HepG2 (cell line): Measurements from ENCODE around the gene MACROD2. TPM values are rescaled to one million over a fixed set of nuclear protein-coding genes. Genes with fewer than 3 reads are reported as not detected.

Source experiments
- E2F1 ChIP-seq: sonication (generic); formaldehyde crosslinking; IDR thresholded peaks from 2 replicates; pipeline ENCODE4 v1.5.0; 2020; ENCODE audit warnings: missing genetic modification reagents
- ERF ChIP-seq: IDR thresholded peaks from 2 replicates; pipeline ENCODE4 v1.6.1; 2018; ENCODE audit warnings: missing biosample characterization, missing genetic modification reagents
- IKZF4 ChIP-seq: sonication (generic); formaldehyde crosslinking; IDR thresholded peaks from 2 replicates; pipeline ENCODE4 v1.5.1; 2020; ENCODE audit warnings: borderline replicate concordance, mild to moderate bottlenecking, low read depth, missing genetic modification reagents; ENCODE audit errors: not compliant biosample characterization
- KDM6A ChIP-seq: IDR thresholded peaks from 2 replicates; pipeline ENCODE4 v1.6.1; 2016; ENCODE audit warnings: low read depth
- POLR2G ChIP-seq: fragments of 200-400 bp; formaldehyde crosslinking; IDR thresholded peaks from 2 replicates; pipeline ENCODE4 v1.6.1; 2018; ENCODE audit warnings: mild to moderate bottlenecking, low read depth, low read length, moderate library complexity
- REPIN1 ChIP-seq: sonication (generic); formaldehyde crosslinking; IDR thresholded peaks from 2 replicates; pipeline ENCODE4 v1.8.0; 2022; ENCODE audit warnings: missing genetic modification reagents, low read depth, mild to moderate bottlenecking, borderline replicate concordance
- RNF219 ChIP-seq: sonication (generic); formaldehyde crosslinking; IDR thresholded peaks from 2 replicates; pipeline ENCODE4 v1.5.0; 2020; ENCODE audit warnings: mild to moderate bottlenecking, missing genetic modification reagents
- SETDB1 ChIP-seq: sonication (generic); formaldehyde crosslinking; IDR thresholded peaks from 2 replicates; pipeline ENCODE4 v1.5.1; 2020; ENCODE audit warnings: missing genetic modification reagents, mild to moderate bottlenecking, borderline replicate concordance
- SP140L ChIP-seq: sonication (generic); formaldehyde crosslinking; IDR thresholded peaks from 2 replicates; pipeline ENCODE4 v1.4.0; 2020; ENCODE audit warnings: missing genetic modification reagents, borderline replicate concordance
- STAT5B ChIP-seq: sonication (generic); formaldehyde crosslinking; IDR thresholded peaks from 2 replicates; pipeline ENCODE4 v1.4.0; 2020; ENCODE audit warnings: missing genetic modification reagents
- ZBTB38 ChIP-seq: sonication (generic); formaldehyde crosslinking; IDR thresholded peaks from 2 replicates; pipeline ENCODE4 v1.5.1; 2020; ENCODE audit warnings: mild to moderate bottlenecking, missing genetic modification reagents
- ZNF230 ChIP-seq: sonication (generic); formaldehyde crosslinking; IDR thresholded peaks from 2 replicates; pipeline ENCODE4 v1.4.0; 2020; ENCODE audit warnings: mild to moderate bottlenecking, missing genetic modification reagents
- ZNF556 ChIP-seq: sonication (generic); formaldehyde crosslinking; IDR thresholded peaks from 2 replicates; pipeline ENCODE4 v1.4.0; 2020; ENCODE audit warnings: mild to moderate bottlenecking, missing genetic modification reagents, borderline replicate concordance
- ZNF670 ChIP-seq: sonication (generic); formaldehyde crosslinking; IDR thresholded peaks from 2 replicates; pipeline ENCODE4 v1.8.0; 2022; ENCODE audit warnings: mild to moderate bottlenecking, missing genetic modification reagents, borderline replicate concordance
- ZNF672 ChIP-seq: sonication (generic); formaldehyde crosslinking; IDR thresholded peaks from 2 replicates; pipeline ENCODE4 v1.8.1; 2022; ENCODE audit warnings: missing genetic modification reagents
- ZNF761 ChIP-seq: sonication (generic); formaldehyde crosslinking; conservative IDR thresholded peaks from 2 replicates; pipeline ENCODE4 v1.4.0; 2020; ENCODE audit warnings: mild to moderate bottlenecking, missing genetic modification reagents
- polyA plus RNA-seq, 8 experiments: library from polyadenylated mRNA; depleted of rRNA in 3 of 8; stranded (reverse) in 7 of 8; unstranded in 1 of 8; fragments of >200 nt; fragmentation: Illumina TruSeq in 4 of 8; extraction: Trizol in 4 of 8; gene quantifications; 2 replicates each; pipeline versions ENCODE4 v1.2.1 to v1.2.3, GENCODE V29; 2011 to 2016; ENCODE audit warnings: low read depth in 4 of 8, missing spikeins in 1 of 8, mixed read lengths in 1 of 8; ENCODE audit not compliant: insufficient read depth in 1 of 8
- total RNA-seq, 5 experiments: library from RNA; depleted of rRNA; stranded (reverse); fragments of >200 nt; fragmentation: Illumina TruSeq; extraction: Trizol; gene quantifications; 2 replicates each; pipeline ENCODE4 v1.2.3, GENCODE V29; 2016; ENCODE audit warnings: low read depth in 1 of 5
- TF ChIP-seq, protein P1 (sequence below): sonication (generic); formaldehyde crosslinking; IDR thresholded peaks from 2 replicates; pipeline ENCODE4 v1.4.0; 2020; ENCODE audit warnings: missing genetic modification reagents, borderline replicate concordance
- TF ChIP-seq, protein P2 (sequence below), 2 experiments: sonication (generic) in 1 of 2; formaldehyde crosslinking in 1 of 2; IDR thresholded peaks; 2 replicates each; pipeline versions ENCODE4 v1.4.0 to v1.6.1; 2018 to 2020; ENCODE audit warnings: missing genetic modification reagents in 2 of 2, borderline replicate concordance in 1 of 2, low read depth in 1 of 2, mild to moderate bottlenecking in 1 of 2, missing biosample characterization in 1 of 2

The MACROD2 gene
- total and polyA plus RNA-seq, 2 of the 13 experiments (the other 11 are each of a cell fraction or from before 2014, with no cell fraction given), result 0.13 to 0.51 TPM

- TF ChIP-seq, protein P1, sequence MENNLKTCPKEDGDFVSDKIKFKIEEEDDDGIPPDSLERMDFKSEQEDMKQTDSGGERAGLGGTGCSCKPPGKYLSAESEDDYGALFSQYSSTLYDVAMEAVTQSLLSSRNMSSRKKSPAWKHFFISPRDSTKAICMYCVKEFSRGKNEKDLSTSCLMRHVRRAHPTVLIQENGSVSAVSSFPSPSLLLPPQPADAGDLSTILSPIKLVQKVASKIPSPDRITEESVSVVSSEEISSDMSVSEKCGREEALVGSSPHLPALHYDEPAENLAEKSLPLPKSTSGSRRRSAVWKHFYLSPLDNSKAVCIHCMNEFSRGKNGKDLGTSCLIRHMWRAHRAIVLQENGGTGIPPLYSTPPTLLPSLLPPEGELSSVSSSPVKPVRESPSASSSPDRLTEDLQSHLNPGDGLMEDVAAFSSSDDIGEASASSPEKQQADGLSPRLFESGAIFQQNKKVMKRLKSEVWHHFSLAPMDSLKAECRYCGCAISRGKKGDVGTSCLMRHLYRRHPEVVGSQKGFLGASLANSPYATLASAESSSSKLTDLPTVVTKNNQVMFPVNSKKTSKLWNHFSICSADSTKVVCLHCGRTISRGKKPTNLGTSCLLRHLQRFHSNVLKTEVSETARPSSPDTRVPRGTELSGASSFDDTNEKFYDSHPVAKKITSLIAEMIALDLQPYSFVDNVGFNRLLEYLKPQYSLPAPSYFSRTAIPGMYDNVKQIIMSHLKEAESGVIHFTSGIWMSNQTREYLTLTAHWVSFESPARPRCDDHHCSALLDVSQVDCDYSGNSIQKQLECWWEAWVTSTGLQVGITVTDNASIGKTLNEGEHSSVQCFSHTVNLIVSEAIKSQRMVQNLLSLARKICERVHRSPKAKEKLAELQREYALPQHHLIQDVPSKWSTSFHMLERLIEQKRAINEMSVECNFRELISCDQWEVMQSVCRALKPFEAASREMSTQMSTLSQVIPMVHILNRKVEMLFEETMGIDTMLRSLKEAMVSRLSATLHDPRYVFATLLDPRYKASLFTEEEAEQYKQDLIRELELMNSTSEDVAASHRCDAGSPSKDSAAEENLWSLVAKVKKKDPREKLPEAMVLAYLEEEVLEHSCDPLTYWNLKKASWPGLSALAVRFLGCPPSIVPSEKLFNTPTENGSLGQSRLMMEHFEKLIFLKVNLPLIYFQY (CRISPR knock-in tag), result peak; percentile 89
- no peak for TF ChIP-seq IKZF4 (CRISPR knock-in tag)
- 0 out of 2 replicates have a peak, but pooled peaks have one; percentile 24 for TF ChIP-seq RNF219 (CRISPR knock-in tag)
- TF ChIP-seq ZNF230, result no peak
- TF ChIP-seq ZNF761 (CRISPR knock-in tag), result no peak
- TF ChIP-seq ZNF670 (CRISPR knock-in tag), result 0 out of 2 replicates have a peak, but pooled peaks have one; percentile 30
- peak; percentile 76 for TF ChIP-seq REPIN1
- TF ChIP-seq, protein P2, sequence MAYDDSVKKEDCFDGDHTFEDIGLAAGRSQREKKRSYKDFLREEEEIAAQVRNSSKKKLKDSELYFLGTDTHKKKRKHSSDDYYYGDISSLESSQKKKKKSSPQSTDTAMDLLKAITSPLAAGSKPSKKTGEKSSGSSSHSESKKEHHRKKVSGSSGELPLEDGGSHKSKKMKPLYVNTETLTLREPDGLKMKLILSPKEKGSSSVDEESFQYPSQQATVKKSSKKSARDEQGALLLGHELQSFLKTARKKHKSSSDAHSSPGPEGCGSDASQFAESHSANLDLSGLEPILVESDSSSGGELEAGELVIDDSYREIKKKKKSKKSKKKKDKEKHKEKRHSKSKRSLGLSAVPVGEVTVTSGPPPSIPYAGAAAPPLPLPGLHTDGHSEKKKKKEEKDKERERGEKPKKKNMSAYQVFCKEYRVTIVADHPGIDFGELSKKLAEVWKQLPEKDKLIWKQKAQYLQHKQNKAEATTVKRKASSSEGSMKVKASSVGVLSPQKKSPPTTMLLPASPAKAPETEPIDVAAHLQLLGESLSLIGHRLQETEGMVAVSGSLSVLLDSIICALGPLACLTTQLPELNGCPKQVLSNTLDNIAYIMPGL (CRISPR knock-in tag; IDR thresholded peaks at IDR 0.05; ENCODE audit: borderline replicate concordance in 1 of 2, low read depth in 1 of 2), result peak in 1 of 2 experiments; percentile 57; a peak in 1 of 4 replicates
- TF ChIP-seq E2F1 (CRISPR knock-in tag), result no peak
- no peak for TF ChIP-seq ZNF672
- no peak for TF ChIP-seq SP140L (CRISPR knock-in tag)
- TF ChIP-seq KDM6A (CRISPR knock-in tag), result peak; percentile 81
- peak; percentile 36; the same call in 1 of the 2 replicates for TF ChIP-seq ZNF556 (CRISPR knock-in tag)
- TF ChIP-seq SETDB1, result no peak
- no peak for TF ChIP-seq ERF (CRISPR knock-in tag)
- 0 out of 2 replicates have a peak, but pooled peaks have one; percentile 47 for TF ChIP-seq STAT5B (CRISPR knock-in tag)
- no peak for TF ChIP-seq ZBTB38
- TF ChIP-seq POLR2G, result no peak; the same call in 1 of the 2 replicates
Measured at GRCh38 chr20:14986026-14986655, 990.8 kb downstream of the MACROD2 start (continued).
